Panc1 (cell line): ENCODE measurements around the gene MGAT5.

Source experiments
- POLR2AphosphoS5 ChIP-seq: IDR thresholded peaks from 2 replicates; pipeline ENCODE4 v1.6.1; 2012; ENCODE audit warnings: mild to moderate bottlenecking, low read depth, low read length, moderate library complexity
- SIN3A ChIP-seq: IDR thresholded peaks from 2 replicates; pipeline ENCODE4 v1.6.1; 2012; ENCODE audit warnings: low read depth, mild to moderate bottlenecking, low read length, moderate library complexity, borderline replicate concordance; ENCODE audit not compliant: insufficient read depth
- TCF7L2 ChIP-seq: IDR thresholded peaks from 2 replicates; pipeline ENCODE4 v1.6.1; 2011; ENCODE audit warnings: mild to moderate bottlenecking, low read depth, low read length, inconsistent platforms
- TF ChIP-seq, protein P1 (sequence below): fragments of 450-650 bp; IDR thresholded peaks from 2 replicates; pipeline ENCODE4 v1.5.1; 2017; ENCODE audit warnings: mild to moderate bottlenecking
- TF ChIP-seq, protein P2 (sequence below), 2 experiments: IDR thresholded peaks; 2 replicates each; pipeline ENCODE4 v1.6.1; 2011 to 2012; ENCODE audit warnings: low read depth in 2 of 2, control low read depth in 1 of 2, low read length in 1 of 2, mild to moderate bottlenecking in 1 of 2, moderate library complexity in 1 of 2; ENCODE audit not compliant: insufficient read depth in 1 of 2

DNA sequence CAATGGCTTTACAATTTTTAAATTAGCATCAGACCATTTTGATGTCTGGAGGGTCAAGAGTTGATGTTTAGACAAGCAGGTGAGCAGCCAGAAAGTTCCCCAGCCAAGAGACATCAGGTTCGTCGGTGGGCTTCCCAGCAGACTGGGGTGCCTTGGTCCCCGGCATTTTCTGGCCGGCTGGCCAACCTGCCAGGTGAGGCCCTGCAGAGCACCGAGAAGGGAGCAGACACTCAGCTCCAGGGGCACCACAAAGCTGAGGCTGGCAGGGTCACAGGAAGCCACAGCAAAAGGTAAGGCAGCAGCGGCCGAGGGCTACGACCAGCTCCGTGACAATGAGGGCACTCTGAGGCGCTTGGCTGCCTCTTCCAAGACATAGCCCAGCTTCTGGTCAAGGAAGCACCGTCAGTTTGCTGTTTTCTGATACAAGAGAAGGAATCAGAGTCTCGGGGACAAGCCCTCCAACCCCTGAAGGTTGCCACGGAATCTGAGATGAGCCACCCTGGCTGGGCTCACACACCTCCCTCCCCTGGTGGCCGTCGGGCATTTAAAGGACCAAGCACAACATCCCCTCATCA, 229.0 kb downstream of the MGAT5 start:
- TF ChIP-seq, protein P1, sequence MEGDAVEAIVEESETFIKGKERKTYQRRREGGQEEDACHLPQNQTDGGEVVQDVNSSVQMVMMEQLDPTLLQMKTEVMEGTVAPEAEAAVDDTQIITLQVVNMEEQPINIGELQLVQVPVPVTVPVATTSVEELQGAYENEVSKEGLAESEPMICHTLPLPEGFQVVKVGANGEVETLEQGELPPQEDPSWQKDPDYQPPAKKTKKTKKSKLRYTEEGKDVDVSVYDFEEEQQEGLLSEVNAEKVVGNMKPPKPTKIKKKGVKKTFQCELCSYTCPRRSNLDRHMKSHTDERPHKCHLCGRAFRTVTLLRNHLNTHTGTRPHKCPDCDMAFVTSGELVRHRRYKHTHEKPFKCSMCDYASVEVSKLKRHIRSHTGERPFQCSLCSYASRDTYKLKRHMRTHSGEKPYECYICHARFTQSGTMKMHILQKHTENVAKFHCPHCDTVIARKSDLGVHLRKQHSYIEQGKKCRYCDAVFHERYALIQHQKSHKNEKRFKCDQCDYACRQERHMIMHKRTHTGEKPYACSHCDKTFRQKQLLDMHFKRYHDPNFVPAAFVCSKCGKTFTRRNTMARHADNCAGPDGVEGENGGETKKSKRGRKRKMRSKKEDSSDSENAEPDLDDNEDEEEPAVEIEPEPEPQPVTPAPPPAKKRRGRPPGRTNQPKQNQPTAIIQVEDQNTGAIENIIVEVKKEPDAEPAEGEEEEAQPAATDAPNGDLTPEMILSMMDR = no peak
- no peak for TF ChIP-seq POLR2AphosphoS5
- TF ChIP-seq SIN3A = no peak
- TF ChIP-seq, protein P2, sequence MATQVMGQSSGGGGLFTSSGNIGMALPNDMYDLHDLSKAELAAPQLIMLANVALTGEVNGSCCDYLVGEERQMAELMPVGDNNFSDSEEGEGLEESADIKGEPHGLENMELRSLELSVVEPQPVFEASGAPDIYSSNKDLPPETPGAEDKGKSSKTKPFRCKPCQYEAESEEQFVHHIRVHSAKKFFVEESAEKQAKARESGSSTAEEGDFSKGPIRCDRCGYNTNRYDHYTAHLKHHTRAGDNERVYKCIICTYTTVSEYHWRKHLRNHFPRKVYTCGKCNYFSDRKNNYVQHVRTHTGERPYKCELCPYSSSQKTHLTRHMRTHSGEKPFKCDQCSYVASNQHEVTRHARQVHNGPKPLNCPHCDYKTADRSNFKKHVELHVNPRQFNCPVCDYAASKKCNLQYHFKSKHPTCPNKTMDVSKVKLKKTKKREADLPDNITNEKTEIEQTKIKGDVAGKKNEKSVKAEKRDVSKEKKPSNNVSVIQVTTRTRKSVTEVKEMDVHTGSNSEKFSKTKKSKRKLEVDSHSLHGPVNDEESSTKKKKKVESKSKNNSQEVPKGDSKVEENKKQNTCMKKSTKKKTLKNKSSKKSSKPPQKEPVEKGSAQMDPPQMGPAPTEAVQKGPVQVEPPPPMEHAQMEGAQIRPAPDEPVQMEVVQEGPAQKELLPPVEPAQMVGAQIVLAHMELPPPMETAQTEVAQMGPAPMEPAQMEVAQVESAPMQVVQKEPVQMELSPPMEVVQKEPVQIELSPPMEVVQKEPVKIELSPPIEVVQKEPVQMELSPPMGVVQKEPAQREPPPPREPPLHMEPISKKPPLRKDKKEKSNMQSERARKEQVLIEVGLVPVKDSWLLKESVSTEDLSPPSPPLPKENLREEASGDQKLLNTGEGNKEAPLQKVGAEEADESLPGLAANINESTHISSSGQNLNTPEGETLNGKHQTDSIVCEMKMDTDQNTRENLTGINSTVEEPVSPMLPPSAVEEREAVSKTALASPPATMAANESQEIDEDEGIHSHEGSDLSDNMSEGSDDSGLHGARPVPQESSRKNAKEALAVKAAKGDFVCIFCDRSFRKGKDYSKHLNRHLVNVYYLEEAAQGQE (IDR thresholded peaks at IDR 0.05; ENCODE audit: insufficient read depth in 1 of 2, low read depth in 2 of 2, low read length in 1 of 2) = no peak
- TF ChIP-seq TCF7L2 = no peak
